ENCODE data around the gene ZNF280C.

ZNF280C gene

DNA sequence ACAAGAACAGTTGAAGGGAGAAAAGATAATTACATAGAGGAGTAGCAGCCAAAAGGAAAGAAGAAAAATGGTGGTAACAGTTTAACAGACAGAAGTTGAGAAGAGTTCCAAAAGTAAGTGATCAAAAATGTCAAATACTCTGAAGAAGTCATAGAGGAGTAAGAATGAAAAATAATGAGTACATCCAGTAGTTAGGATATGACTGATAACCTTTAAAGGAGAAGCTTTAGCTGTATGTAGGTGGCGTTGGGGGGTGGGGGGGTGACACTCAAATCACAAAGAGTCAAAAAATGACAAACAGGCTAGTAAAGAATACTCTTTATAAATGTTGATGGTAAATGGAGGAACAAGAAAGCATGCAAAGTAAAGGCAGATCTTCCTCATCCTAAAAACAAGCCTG is 56.3 kb downstream of the ZNF280C start:
- no peak overlapping the region for H3K4me3 ChIP-seq (ENCODE audit: low read depth, low read length)
- ChIA-PET POLR2A (no interaction called here), CTCF (no interaction called here)
- no peak for TF ChIP-seq CTCF (IDR thresholded peaks at IDR 0.05; ENCODE audit: insufficient read depth, low read length, missing control alignments)
- DNase-seq (ENCODE audit: low read depth, low spot score), result no peak

DNA sequence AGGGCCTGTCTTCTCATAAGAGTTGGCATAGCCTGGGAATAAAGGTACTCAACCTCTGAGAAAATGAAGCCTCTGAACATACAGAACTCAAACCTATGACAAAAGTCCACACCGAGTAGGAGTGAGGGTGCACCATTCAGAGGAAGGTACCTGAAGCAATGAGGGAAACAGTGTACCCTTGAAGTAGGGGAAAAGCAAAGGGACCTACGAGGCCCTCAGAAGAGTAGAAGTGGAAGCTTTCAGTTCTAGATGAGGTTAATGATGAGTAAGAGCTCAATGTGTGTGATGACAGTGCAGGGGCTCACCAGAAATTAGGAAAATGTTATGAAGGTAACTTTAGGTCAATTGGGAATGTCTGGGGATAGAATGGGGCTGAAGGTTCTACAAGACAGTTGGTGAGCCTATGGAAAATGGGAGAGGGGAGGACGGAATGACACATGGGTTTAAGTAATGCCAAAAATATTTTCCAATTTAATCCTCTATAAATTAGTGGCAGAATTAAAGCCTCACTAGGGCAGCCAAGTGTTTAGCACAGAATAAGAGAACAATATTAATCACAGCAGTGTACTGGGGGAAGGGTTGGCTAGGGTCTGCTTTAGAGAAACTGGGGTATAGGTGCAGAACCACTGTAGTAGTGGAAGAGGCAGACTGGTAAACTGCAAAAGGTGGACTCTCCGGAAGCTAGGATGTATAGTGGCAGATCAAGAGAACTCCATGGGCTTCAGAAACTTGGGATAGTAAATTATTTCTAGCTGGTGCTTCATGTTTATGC is 57.1 kb downstream of the ZNF280C start:
- DNase-seq (ENCODE audit: low read depth, low spot score), result no peak
- POLR2A ChIA-PET, result no interaction called here
- CTCF ChIA-PET, result no interaction called here
- H3K4me3 ChIP-seq (ENCODE audit: low read depth, low read length), result no peak overlapping the region
- no peak for TF ChIP-seq CTCF (IDR thresholded peaks at IDR 0.05; ENCODE audit: insufficient read depth, low read length, missing control alignments)

GRCh38 chrX:130204647-130205046 is 64.1 kb downstream of the ZNF280C start:
- no peak for DNase-seq (ENCODE audit: low read depth, low spot score)
- POLR2A ChIA-PET, result no interaction called here
- H3K4me3 ChIP-seq (ENCODE audit: low read depth, low read length), result no peak overlapping the region
- CTCF ChIA-PET, result interaction anchor here (1.0 kb wide), 1 partner anchor 125 kb away, joined by 3 read pairs; no protein-coding TSS in a partner anchor
- no peak for TF ChIP-seq CTCF (IDR thresholded peaks at IDR 0.05; ENCODE audit: insufficient read depth, low read length, missing control alignments)

DNA sequence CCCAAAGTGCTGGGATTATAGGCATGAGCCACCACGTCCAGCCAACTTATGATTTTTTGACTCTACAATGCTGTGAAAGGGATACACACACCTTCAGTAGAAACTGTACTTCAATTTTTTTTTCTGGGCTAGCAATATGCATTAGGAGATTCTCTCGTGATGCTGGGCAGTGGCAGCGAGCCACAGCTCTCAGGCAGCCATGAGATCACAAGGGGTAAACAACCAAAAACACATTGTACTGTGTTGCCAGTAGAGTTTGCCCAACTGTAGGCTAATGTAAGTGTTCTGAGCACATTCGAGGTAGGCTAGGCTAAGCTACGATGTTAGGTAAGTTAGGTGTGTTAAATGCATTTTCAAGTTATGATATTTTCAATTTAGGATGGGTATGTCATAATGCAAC is 71.2 kb downstream of the ZNF280C start:
- TF ChIP-seq CTCF (IDR thresholded peaks at IDR 0.05; ENCODE audit: insufficient read depth, low read length, missing control alignments), result no peak
- ChIA-PET POLR2A (no interaction called here), CTCF (interaction anchor here (0.6 to 14.4 kb wide), 2 partner anchors 10 to 118 kb away, joined by 3 to 143 read pairs; no protein-coding TSS in a partner anchor)
- no peak for DNase-seq (ENCODE audit: low read depth, low spot score)
- H3K4me3 ChIP-seq (ENCODE audit: low read depth, low read length), result no peak overlapping the region

DNA sequence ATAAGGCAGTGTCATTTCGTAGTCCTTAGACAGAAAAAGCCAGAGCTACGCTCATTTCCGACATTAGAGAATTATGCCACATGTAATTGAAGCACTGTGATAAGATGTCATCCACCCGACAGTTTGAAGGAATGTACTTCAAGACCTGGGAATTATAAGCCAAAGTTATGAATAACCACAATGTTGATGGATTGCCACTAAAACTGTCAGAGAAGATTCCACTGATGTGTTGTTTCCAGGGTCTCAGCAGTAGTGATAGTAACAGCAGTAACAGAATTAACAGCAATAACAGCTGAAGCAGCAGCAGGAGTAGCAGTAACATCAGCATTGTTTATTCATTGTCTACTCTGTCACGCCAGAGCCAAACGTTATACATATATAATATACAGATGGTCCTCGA is 72.2 kb downstream of the ZNF280C start:
- ChIA-PET POLR2A (no interaction called here), CTCF (interaction anchor here (14.4 kb wide), 1 partner anchor 117 kb away, joined by 143 read pairs; no protein-coding TSS in a partner anchor)
- TF ChIP-seq CTCF (IDR thresholded peaks at IDR 0.05; ENCODE audit: insufficient read depth, low read length, missing control alignments), result no peak
- no peak for DNase-seq (ENCODE audit: low read depth, low spot score)
- no peak overlapping the region for H3K4me3 ChIP-seq (ENCODE audit: low read depth, low read length)

- no peak for TF ChIP-seq CTCF (IDR thresholded peaks at IDR 0.05; ENCODE audit: insufficient read depth, low read length, missing control alignments)
- ChIA-PET CTCF (interaction anchor here (1.0 to 14.4 kb wide), 5 partner anchors 9 to 130 kb away, joined by 3 to 143 read pairs (median 4); no protein-coding TSS in a partner anchor), POLR2A (no interaction called here)
Measured at GRCh38 chrX:130190801-130191200, 77.9 kb downstream of the ZNF280C start.

More at GRCh38 chrX:130190801-130191200, 77.9 kb downstream of the ZNF280C start:
- no peak for DNase-seq (ENCODE audit: low read depth, low spot score)
- no peak overlapping the region for H3K4me3 ChIP-seq (ENCODE audit: low read depth, low read length)
